Activated naive CD4-positive, alpha-beta T cell treated with anti-CD3 and anti-CD28 coated beads, Interleukin-2, amount 50 U/mL, for 72 hours (primary cell): Measurements from ENCODE around the gene DCAF12L1. TPM values are rescaled to one million over a fixed set of nuclear protein-coding genes. Genes with fewer than 3 reads are reported as not detected.

ENCODE experiments used
- ATAC-seq, 2 donors: fragments of 150-1000 bp; cut with Tn5 transposase; 2 replicates each; pipeline ENCODE4 v1.10.0; 2021; ENCODE audit warnings: mild to moderate bottlenecking in 2 of 2, moderate library complexity in 2 of 2
- DNase-seq, 2 donors: peaks; one replicate each; pipeline ENCODE4 v3.0.0; 2021 to 2022; ENCODE audit warnings: low spot score in 2 of 2
- H3K27ac Mint-ChIP-seq, 2 donors: one replicate each; pipeline ENCODE4 v1.8.0; 2022; ENCODE audit warnings: mild to moderate bottlenecking in 2 of 2, mixed read lengths in 2 of 2
- H3K36me3 Mint-ChIP-seq, 2 donors: one replicate each; pipeline ENCODE4 v1.8.0; 2022; ENCODE audit warnings: mixed read lengths in 2 of 2
- H3K9me3 Mint-ChIP-seq, 2 donors: one replicate each; pipeline ENCODE4 v1.8.0; 2022; ENCODE audit warnings: mixed read lengths in 2 of 2
- total RNA-seq, 2 donors: library from RNA; stranded (reverse); gene quantifications; one replicate each; pipeline ENCODE4 v1.2.3, GENCODE V29; 2022

DCAF12L1 gene
- total RNA-seq, result not detected

DNA sequence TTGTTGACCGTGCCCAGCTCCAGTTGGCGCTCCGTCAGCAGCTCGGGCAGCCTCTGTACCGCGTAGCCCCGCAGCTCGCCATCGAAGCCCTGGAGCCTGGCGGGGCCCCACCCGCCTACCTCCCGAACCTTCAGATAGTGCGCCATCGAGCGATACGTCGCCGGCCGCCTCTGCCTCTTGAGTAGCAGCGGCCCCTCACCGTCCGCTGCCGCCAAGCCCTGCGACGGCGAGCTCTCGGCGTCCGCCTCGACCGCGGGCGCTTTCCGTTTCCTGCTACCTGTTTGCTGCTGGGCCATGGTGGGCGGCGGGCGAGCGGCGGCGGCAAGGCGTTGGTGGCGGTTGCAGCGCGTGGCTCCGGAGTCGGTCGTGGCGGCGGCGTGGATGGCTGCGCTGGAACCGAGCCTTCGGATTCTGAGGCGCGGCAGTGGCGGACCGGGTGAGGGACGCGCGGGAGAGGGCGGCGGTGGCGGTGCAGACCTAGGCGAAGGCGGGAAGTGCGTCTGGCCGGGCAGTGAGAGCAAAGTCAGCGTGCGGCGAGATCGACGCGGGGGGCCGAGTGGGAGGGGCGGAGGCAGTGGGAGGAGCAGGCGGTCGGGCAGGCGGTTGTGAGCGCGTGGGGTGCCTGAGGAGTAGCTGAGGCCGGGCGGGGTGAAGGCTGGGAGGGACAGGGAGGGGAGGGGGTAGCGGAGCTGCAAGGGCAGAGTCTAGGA lies at the start of gene DCAF12L1:
Gene DCAF12L1 (minus strand): TSS at position 502 of the 710 bp plus-strand sequence. CDS start 206 bp downstream, at position 296.
- ATAC-seq (no peak), DNase-seq (no peak)
- no peak within 1 kb of the TSS for H3K27ac Mint-ChIP-seq
- peaks cover 0 to 4% of the 10 kb centered on the region in 2 donors for H3K36me3 Mint-ChIP-seq
- H3K9me3 Mint-ChIP-seq, result peaks cover 0 to 3% of the 10 kb centered on the region in 2 donors

DNA sequence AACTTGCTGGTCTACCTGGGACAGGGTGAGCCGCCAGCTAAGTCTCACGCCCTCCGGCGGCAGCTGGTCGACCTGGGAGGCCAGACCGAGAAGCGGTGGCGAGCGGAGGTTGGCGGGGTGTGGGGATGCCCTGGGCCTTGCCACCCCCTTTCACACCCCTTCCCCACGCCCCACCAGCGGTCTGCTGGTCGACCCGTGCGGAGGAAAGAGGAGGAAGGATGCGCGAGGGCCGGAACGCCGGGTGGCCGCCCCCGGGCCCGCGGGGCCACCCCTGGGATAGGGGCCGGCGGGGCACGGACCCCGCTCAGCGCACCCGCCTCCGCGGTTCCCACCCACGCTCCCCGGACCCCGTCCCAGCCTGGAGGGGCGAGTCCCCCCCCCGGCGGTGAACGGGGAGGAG lies 28.3 kb upstream of the DCAF12L1 start:
- DNase-seq, result no peak
- no peak overlapping the region for H3K27ac Mint-ChIP-seq
- ATAC-seq, result no peak
- peaks cover 0 to 3% of the 10 kb centered on the region in 2 donors for H3K9me3 Mint-ChIP-seq
- H3K36me3 Mint-ChIP-seq, result no peaks in the 10 kb centered on the region

DNA sequence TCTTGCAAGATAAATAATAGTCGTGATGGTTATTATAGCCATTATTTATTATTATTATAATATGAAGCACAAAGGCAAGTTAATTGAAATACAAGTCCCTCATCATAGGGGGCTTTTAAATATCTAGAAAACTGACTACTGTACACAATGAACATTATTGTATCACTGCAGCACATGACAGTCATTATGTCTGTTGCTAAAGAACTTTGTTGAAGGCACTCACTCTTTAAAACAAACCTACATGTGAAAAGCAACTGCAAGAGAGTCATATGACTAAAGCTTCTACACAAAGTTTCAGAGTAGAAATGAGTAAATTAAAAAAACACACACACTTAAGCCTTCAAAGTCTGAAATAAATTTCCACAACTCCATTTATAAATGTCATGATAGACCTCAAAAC lies 23.3 kb upstream of the DCAF12L1 start:
- no peak overlapping the region for H3K27ac Mint-ChIP-seq
- H3K9me3 Mint-ChIP-seq, result no peaks in the 10 kb centered on the region
- H3K36me3 Mint-ChIP-seq, result no peaks in the 10 kb centered on the region
- DNase-seq (no peak), ATAC-seq (no peak)

DNA sequence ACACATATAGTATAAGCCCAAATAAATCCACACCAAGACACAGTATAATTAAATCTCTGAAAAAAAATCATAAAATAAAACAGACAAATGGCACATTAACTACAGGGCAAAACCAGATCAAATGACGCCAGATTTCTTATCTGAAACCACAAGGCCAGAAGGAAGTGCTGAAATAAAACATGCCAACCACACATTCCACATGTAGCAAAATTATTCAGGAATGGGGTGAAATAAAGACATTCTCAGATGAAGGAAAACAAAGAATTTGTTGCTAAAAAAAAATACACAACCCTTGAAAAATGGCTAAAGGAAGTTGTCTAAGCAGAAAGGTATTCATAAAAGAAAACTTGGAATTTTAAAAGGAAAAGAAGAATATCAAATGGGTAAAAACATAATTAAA lies 4.5 kb upstream of the DCAF12L1 start:
- H3K9me3 Mint-ChIP-seq, result no peaks in the 10 kb centered on the region
- DNase-seq (no peak), ATAC-seq (no peak)
- H3K27ac Mint-ChIP-seq, result no peak overlapping the region
- no peaks in the 10 kb centered on the region for H3K36me3 Mint-ChIP-seq

DNA sequence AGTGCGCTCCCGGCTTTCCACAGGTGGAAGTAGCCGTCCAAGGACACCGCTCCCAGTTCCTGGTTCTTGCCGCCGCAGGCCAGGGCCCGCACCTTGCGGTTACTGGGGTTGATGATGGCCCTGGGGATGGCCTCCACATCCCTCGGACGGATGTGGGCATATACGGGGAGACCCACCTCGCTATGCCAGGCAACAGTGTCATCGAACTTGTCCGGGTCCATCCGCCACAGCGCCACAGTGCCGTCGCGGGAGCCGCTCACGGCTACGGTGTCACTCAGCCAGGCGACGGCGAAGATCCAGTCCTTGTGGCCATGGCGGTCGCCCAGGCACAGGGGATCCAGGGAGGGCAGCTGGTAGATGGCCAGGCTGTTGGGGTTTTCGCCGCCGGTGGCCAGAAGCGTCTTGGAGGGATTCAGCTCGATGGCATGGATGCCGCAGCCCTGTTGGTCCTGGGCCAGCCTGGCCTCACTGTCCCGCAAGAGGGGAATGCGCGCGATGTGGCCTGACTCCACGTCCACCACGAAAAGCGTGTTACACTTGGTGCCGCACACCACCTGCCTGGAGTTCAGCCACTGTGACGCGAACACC lies 795 bp downstream of the DCAF12L1 start:
- Mint-ChIP-seq H3K36me3 (peaks cover 0 to 4% of the 10 kb centered on the region in 2 donors), H3K9me3 (peaks cover 0 to 3% of the 10 kb centered on the region in 2 donors), H3K27ac (no peak overlapping the region)
- DNase-seq, result no peak
- ATAC-seq, result no peak

DNA sequence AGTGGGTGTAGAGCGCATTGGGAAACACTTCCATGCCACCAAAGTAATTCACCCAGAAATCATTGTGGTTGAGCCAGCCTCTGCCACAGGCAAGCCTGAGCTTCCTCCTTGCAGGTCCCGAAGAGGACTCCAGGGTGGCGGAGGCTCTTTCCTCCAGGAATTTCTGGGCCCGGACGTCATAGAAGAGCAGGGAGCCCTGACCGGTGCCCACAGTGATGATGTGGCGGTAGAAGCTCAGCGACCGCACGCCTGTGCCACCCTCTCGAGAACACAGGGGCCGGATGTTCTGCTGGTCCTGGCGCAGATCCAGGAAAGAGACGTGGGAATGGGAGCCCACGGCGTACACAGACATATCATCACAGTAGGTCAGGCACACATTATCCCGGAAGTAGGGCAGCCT lies 1.3 kb downstream of the DCAF12L1 start:
- Mint-ChIP-seq H3K36me3 (peaks cover 0 to 4% of the 10 kb centered on the region in 2 donors), H3K27ac (no peak overlapping the region), H3K9me3 (peaks cover 0 to 3% of the 10 kb centered on the region in 2 donors)
- DNase-seq (no peak), ATAC-seq (no peak)

DNA sequence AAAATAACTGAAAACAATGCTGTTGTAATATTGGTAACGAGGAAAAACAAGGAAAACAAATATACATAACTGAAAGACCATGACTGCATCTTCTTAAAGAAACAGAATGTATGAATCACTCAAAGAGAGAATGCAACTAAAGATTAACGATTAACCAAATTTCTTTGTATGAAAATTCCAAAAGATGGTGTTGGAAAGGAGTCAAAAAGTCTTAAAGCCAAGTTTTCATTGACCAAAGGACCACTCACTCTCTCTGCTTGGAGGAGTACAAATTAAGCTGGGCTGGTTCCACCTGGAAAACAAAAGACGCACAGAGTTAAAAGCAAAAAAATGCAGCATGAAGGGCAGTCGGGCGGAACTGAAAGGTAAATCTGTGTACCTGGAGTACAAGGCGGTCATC lies 1.8 kb downstream of the DCAF12L1 start:
- ATAC-seq (no peak), DNase-seq (no peak)
- Mint-ChIP-seq H3K9me3 (peaks cover 0 to 3% of the 10 kb centered on the region in 2 donors), H3K27ac (no peak overlapping the region), H3K36me3 (peaks cover 0 to 4% of the 10 kb centered on the region in 2 donors)

DNA sequence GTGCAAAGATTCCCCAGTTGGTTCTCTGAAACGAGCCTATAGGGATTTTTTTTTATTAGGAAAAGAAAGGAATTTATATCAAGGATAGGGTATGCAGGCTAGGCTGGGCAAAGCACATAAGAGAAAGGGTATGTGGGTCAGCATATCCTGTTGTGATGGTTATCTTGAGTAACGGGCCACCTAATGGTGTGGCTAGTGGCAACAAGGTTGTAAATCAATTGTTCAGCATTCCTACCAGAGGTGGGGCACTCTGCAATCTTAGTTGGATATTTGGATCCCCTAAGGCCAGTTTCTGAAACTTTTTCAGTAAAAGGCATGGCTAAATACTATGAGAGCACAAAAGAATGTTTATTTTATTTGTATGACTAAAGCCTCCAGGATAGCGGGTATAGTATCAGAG lies 42.7 kb downstream of the DCAF12L1 start:
- no peak for DNase-seq
- ATAC-seq, result no peak
- no peak overlapping the region for H3K27ac Mint-ChIP-seq
- no peaks in the 10 kb centered on the region for H3K36me3 Mint-ChIP-seq
- H3K9me3 Mint-ChIP-seq, result no peaks in the 10 kb centered on the region
